ENCODE results near the gene ITGB8. TPM values are rescaled to one million over a fixed set of nuclear protein-coding genes. Genes with fewer than 3 reads are reported as not detected.

ITGB8 gene
- total and polyA plus RNA-seq, 9 donors: 4.4 to 11.8 (median 5.4) TPM

DNA sequence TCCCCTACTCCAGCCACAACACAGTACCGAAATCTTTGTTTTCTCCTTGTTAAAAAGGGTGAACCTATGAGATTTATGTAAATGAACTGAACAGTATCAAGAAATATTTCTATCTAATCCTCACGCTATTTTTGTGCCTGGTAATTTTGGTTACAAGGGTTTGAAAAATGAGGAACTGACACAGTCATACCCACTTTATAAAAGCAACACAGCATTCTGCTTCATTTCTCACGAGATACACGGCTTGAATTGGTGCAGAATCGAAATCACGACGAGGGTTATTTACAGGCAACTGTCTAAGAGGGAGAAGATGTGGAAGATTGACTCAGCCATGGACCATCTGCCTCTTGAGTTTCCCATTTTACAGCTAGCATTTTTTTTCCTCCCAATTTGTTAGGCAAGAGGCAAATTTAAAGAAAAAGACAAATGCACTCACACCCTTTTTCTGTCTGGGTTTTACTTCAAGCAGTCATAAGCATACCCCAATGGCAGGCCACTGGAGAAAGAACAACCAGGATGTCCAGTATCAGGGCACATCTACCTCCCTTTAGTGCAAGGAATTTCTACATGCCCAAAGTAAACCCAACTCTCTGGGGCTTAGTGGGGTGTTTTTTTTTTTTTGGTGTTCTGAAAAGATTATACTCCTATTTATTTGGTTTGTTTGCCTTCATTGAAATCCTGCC, 108.1 kb downstream of the ITGB8 start:
- no peaks in the 10 kb centered on the region for H3K9me3 ChIP-seq (replicated peaks; ENCODE audit: control insufficient read depth, low read depth, low read length)
- no peak for DNase-seq
- H3K4me3 ChIP-seq (ENCODE audit: low read length): no peak overlapping the region
- no peaks in the 10 kb centered on the region for H3K27me3 ChIP-seq (ENCODE audit: control insufficient read depth, insufficient read depth, low read length)
- 94% methylated on average over 3 of the region's 7 CpGs for whole genome bisulfite sequencing (ENCODE audit: insufficient coverage)
- no peaks in the 10 kb centered on the region for H3K36me3 ChIP-seq (ENCODE audit: control insufficient read depth, insufficient read depth, low read length)
- no peak overlapping the region for H3K27ac ChIP-seq (ENCODE audit: low read length)
- peaks cover 6% of the 10 kb centered on the region for H3K4me1 ChIP-seq (ENCODE audit: control insufficient read depth, insufficient read depth, low read length)

DNA sequence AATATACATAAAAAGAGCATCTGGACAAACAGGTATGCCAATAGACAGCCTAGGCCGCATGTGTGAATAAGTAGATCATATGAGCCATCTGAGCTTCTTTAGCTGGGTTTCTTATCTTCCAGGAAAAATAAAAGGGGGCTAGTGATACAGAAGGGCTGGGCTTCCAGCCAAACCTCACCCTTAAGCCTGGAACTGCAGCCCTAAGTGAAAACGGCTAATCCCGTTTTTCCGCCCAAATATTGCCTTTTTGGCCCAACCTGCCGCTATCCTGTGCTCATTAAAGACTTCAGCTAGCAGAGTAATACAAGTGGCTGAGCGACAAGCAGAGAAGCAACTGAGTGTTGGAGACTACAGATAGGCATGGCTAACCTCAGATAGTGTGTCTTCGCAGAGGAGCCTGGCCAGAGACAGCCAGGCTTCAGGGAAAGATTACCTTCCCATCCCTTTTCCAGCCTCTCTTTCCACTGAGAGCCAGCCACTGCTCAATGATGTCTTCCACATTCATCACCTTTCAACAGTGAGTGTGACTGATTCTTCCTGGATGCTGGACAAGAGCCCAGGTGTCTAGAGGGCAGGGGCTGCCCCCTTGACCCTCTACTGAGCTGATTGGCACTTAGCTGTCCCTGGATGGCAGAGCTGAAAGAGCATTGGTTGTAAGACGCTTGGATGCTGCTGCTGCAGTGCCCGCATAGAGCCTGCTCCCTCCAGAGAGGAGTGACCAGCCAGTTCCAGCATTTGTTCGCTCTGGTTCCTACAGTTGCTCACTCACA, 108.9 kb downstream of the ITGB8 start:
- H3K27me3 ChIP-seq (ENCODE audit: control insufficient read depth, insufficient read depth, low read length): no peaks in the 10 kb centered on the region
- H3K4me3 ChIP-seq (ENCODE audit: low read length): no peak overlapping the region
- peaks cover under 1% of the 10 kb centered on the region for H3K9me3 ChIP-seq (replicated peaks; ENCODE audit: control insufficient read depth, low read depth, low read length)
- no peak overlapping the region for H3K27ac ChIP-seq (ENCODE audit: low read length)
- no peaks in the 10 kb centered on the region for H3K36me3 ChIP-seq (ENCODE audit: control insufficient read depth, insufficient read depth, low read length)
- WGBS (ENCODE audit: insufficient coverage): 69% methylated on average over 7 of the region's 10 CpGs
- peaks cover 6% of the 10 kb centered on the region for H3K4me1 ChIP-seq (ENCODE audit: control insufficient read depth, insufficient read depth, low read length)
- no peak for DNase-seq

- DNase-seq: no peak
- 70% methylated on average over 4 of the region's 9 CpGs for WGBS (ENCODE audit: insufficient coverage)
- Histone ChIP-seq H3K27me3 (ENCODE audit: control insufficient read depth, insufficient read depth, low read length) (no peaks in the 10 kb centered on the region), H3K9me3 (replicated peaks; ENCODE audit: control insufficient read depth, low read depth, low read length) (peaks cover 2% of the 10 kb centered on the region), H3K4me1 (ENCODE audit: control insufficient read depth, insufficient read depth, low read length) (peaks cover 6% of the 10 kb centered on the region), H3K4me3 (ENCODE audit: low read length) (no peak overlapping the region), H3K36me3 (ENCODE audit: control insufficient read depth, insufficient read depth, low read length) (no peaks in the 10 kb centered on the region), H3K27ac (ENCODE audit: low read length) (no peak overlapping the region)
Measured at GRCh38 chr7:20440472-20441105, 109.9 kb downstream of the ITGB8 start.

DNA sequence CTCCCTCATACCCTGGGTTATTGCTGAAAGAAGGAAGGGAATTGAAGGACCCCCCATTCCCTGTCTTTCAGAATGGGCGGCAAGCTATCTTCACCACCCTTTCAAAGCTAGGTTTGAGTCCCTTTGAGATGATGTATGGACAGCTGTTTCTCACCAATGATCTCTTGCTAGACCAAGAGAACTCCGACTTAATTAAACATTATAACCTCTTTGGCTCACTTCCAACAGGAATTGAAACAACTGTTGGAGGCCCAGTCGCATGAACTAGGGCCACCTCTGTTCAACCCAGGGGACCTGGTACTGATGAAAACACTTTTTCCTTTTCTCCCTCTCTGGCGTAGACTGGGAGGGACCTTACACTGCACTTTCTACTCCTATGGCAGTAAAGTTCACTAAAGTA, 110.6 kb downstream of the ITGB8 start:
- Histone ChIP-seq H3K27ac (ENCODE audit: low read length) (no peak overlapping the region), H3K4me3 (ENCODE audit: low read length) (no peak overlapping the region), H3K4me1 (ENCODE audit: control insufficient read depth, insufficient read depth, low read length) (peaks cover 6% of the 10 kb centered on the region), H3K9me3 (replicated peaks; ENCODE audit: control insufficient read depth, low read depth, low read length) (peaks cover 2% of the 10 kb centered on the region), H3K27me3 (ENCODE audit: control insufficient read depth, insufficient read depth, low read length) (no peaks in the 10 kb centered on the region), H3K36me3 (ENCODE audit: control insufficient read depth, insufficient read depth, low read length) (no peaks in the 10 kb centered on the region)
- no peak for DNase-seq
- WGBS (ENCODE audit: insufficient coverage): 70% methylated on average over 2 of the region's 4 CpGs

- Histone ChIP-seq H3K4me1 (ENCODE audit: control insufficient read depth, insufficient read depth, low read length) (peaks cover 6% of the 10 kb centered on the region), H3K36me3 (ENCODE audit: control insufficient read depth, insufficient read depth, low read length) (no peaks in the 10 kb centered on the region), H3K4me3 (ENCODE audit: low read length) (no peak overlapping the region), H3K27me3 (ENCODE audit: control insufficient read depth, insufficient read depth, low read length) (no peaks in the 10 kb centered on the region), H3K27ac (ENCODE audit: low read length) (no peak overlapping the region), H3K9me3 (replicated peaks; ENCODE audit: control insufficient read depth, low read depth, low read length) (peaks cover 2% of the 10 kb centered on the region)
- WGBS (ENCODE audit: insufficient coverage): no CpG with 5 or more reads among the region's 3 CpGs
- no peak for DNase-seq
Measured at GRCh38 chr7:20441991-20442441, 111.3 kb downstream of the ITGB8 start.

GRCh38 chr7:20442951-20443350, 112.3 kb downstream of the ITGB8 start:
- no peak overlapping the region for H3K4me3 ChIP-seq (ENCODE audit: low read length)
- H3K4me1 ChIP-seq (ENCODE audit: control insufficient read depth, insufficient read depth, low read length): peaks cover 6% of the 10 kb centered on the region
- H3K36me3 ChIP-seq (ENCODE audit: control insufficient read depth, insufficient read depth, low read length): no peaks in the 10 kb centered on the region
- WGBS (ENCODE audit: insufficient coverage): 54% methylated on average over 4 of the region's 8 CpGs
- H3K27me3 ChIP-seq (ENCODE audit: control insufficient read depth, insufficient read depth, low read length): no peaks in the 10 kb centered on the region
- no peak overlapping the region for H3K27ac ChIP-seq (ENCODE audit: low read length)
- no peak for DNase-seq
- peaks cover 2% of the 10 kb centered on the region for H3K9me3 ChIP-seq (replicated peaks; ENCODE audit: control insufficient read depth, low read depth, low read length)

DNA sequence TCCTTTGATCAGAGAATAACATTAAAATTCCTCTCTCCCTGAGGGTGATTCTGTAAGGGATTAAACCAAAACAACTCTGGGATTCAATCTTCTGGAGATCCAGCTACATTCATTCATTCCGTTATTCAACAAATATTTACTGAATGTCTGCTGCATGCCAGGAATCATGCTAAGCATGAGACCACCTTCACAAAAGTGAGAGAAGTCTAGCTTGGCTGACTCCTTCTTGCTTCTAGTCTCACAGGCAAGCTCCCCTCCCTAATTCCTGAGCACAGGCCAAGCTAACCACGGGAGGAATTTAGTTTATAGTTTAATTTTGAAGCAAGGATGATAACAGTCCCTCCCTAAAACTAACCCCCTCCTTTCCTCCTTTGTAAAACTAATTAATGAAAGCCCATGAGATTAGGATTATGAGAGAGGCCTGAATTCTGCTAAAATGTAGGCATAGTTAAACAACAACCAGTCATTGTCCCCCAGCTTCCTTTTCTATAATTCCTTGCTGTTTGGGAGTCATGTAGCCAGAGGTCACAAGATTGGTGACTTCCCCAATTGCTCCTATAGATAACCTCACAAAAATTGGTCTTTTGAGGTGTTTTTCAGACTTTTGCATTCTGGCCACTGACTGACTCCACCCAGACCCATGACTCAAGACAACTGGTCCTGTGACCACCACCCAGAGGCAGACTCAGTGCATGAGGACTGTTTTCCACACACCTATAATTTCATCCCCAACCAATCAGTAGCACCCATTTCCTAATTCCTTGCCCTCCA, 113.5 kb downstream of the ITGB8 start:
- Histone ChIP-seq H3K9me3 (replicated peaks; ENCODE audit: control insufficient read depth, low read depth, low read length) (peaks cover 2% of the 10 kb centered on the region), H3K36me3 (ENCODE audit: control insufficient read depth, insufficient read depth, low read length) (no peaks in the 10 kb centered on the region), H3K27ac (ENCODE audit: low read length) (peak overlapping the region; percentile 1), H3K4me3 (ENCODE audit: low read length) (no peak overlapping the region), H3K4me1 (ENCODE audit: control insufficient read depth, insufficient read depth, low read length) (peaks cover 6% of the 10 kb centered on the region), H3K27me3 (ENCODE audit: control insufficient read depth, insufficient read depth, low read length) (no peaks in the 10 kb centered on the region)
- 25% methylated on average over 1 of the region's 2 CpGs for WGBS (ENCODE audit: insufficient coverage)
- peak; percentile 85 for DNase-seq

DNA sequence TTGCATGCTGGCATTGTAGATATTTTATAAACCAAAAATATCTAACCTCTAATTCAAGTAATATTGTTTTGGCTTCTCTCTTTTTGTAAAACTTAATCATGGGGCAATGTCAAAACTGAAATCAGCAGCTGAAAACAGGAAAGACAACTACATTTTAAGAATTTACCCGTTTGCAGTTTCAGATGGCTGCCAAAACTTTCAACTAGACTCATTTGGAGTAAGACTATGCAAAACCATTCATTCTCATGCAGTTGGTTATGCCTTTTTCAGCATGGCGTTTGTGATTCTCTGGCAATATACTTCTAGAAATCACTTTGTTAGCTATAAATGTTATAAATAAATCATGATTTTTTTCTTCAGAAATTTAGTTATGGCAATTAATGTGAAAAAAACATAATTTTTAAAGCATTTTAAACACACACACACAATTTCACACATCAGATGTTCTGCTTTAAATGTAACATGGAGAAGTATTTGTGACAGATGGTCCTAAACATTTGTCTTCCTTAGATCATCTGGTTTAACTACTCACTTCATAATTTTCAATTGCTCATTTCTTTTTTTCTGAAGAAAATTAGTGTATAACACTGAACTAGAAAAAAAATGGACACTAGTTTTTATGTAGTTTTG, 116.4 kb downstream of the ITGB8 start:
- peaks cover 2% of the 10 kb centered on the region for H3K9me3 ChIP-seq (replicated peaks; ENCODE audit: control insufficient read depth, low read depth, low read length)
- H3K4me3 ChIP-seq (ENCODE audit: low read length): no peak overlapping the region
- no peak for DNase-seq
- no peaks in the 10 kb centered on the region for H3K27me3 ChIP-seq (ENCODE audit: control insufficient read depth, insufficient read depth, low read length)
- WGBS (ENCODE audit: insufficient coverage): no CpG with 5 or more reads among the region's 2 CpGs
- H3K36me3 ChIP-seq (ENCODE audit: control insufficient read depth, insufficient read depth, low read length): no peaks in the 10 kb centered on the region
- H3K27ac ChIP-seq (ENCODE audit: low read length): no peak overlapping the region
- peaks cover 4% of the 10 kb centered on the region for H3K4me1 ChIP-seq (ENCODE audit: control insufficient read depth, insufficient read depth, low read length)

DNA sequence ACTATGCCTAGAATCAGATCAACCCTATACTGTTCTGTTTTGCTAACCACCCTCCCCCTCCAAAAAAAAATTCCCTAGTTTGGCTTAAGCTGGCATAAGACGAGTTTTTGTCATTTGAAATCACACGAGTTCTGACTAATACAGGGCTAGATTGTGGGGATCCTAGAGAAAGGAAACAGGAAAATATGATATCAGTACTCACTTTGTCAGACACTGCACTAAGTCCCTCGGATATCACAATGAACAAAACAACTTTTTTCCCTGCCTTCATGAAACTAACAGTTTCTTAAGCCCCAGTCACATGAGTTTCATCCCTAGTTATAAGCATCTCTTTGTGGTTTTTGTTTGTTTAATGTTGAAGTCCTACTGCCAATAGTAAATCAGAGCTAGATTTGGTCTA, 118.5 kb downstream of the ITGB8 start:
- DNase-seq: no peak
- no CpG with 5 or more reads among the region's 3 CpGs for WGBS (ENCODE audit: insufficient coverage)
- no peak overlapping the region for H3K4me3 ChIP-seq (ENCODE audit: low read length)
- H3K4me1 ChIP-seq (ENCODE audit: control insufficient read depth, insufficient read depth, low read length): no peaks in the 10 kb centered on the region
- no peaks in the 10 kb centered on the region for H3K27me3 ChIP-seq (ENCODE audit: control insufficient read depth, insufficient read depth, low read length)
- H3K36me3 ChIP-seq (ENCODE audit: control insufficient read depth, insufficient read depth, low read length): no peaks in the 10 kb centered on the region
- peaks cover 2% of the 10 kb centered on the region for H3K9me3 ChIP-seq (replicated peaks; ENCODE audit: control insufficient read depth, low read depth, low read length)
- no peak overlapping the region for H3K27ac ChIP-seq (ENCODE audit: low read length)
